HG02763 (cell line): ENCODE data around the gene TESMIN.

Experiments
- ATAC-seq: cut with Tn5 transposase; IDR thresholded peaks from one replicate; pipeline ENCODE4 v1.9.1; 2021; ENCODE audit warnings: mild to moderate bottlenecking, moderate library complexity; ENCODE audit not compliant: unreplicated experiment

Gene TESMIN

GRCh38 chr11:68751331-68751856 is at the start of gene TESMIN:
TESMIN (minus strand) TSS chr11:68751520; CDS start chr11:68750660, 860 bp downstream.
- ATAC-seq: no peak

GRCh38 chr11:68798221-68798813 is 47.0 kb upstream of the TESMIN start:
- ATAC-seq: no peak

- no peak for ATAC-seq
Observed at GRCh38 chr11:68796801-68797200, 45.5 kb upstream of the TESMIN start.

- no peak for ATAC-seq
Observed at GRCh38 chr11:68792400-68792966, 41.2 kb upstream of the TESMIN start.

- ATAC-seq: no peak
Observed at GRCh38 chr11:68784653-68785052, 33.3 kb upstream of the TESMIN start.

GRCh38 chr11:68783216-68783821 is 32.0 kb upstream of the TESMIN start:
- no peak for ATAC-seq

- ATAC-seq: no peak
Observed at GRCh38 chr11:68782711-68783110, 31.4 kb upstream of the TESMIN start.

GRCh38 chr11:68780829-68781228 is 29.5 kb upstream of the TESMIN start:
- no peak for ATAC-seq

GRCh38 chr11:68778205-68778604 is 26.9 kb upstream of the TESMIN start:
- no peak for ATAC-seq

- ATAC-seq: no peak
Observed at GRCh38 chr11:68776442-68777235, 25.3 kb upstream of the TESMIN start.

GRCh38 chr11:68775951-68776388 is 24.6 kb upstream of the TESMIN start:
- no peak for ATAC-seq

- ATAC-seq: no peak
Observed at GRCh38 chr11:68774194-68774585, 22.9 kb upstream of the TESMIN start.

- ATAC-seq: no peak
Observed at GRCh38 chr11:68773521-68774193, 22.3 kb upstream of the TESMIN start.

- no peak for ATAC-seq
Observed at GRCh38 chr11:68772936-68773335, 21.6 kb upstream of the TESMIN start.

GRCh38 chr11:68770781-68771180 is 19.5 kb upstream of the TESMIN start:
- ATAC-seq: no peak

- no peak for ATAC-seq
Observed at GRCh38 chr11:68767672-68768071, 16.4 kb upstream of the TESMIN start.

- ATAC-seq: no peak
Observed at GRCh38 chr11:68766786-68767185, 15.5 kb upstream of the TESMIN start.

- no peak for ATAC-seq
Observed at GRCh38 chr11:68764746-68765145, 13.4 kb upstream of the TESMIN start.

GRCh38 chr11:68763926-68764657 is 12.8 kb upstream of the TESMIN start:
- ATAC-seq: no peak

GRCh38 chr11:68763181-68763721 is 11.9 kb upstream of the TESMIN start:
- no peak for ATAC-seq
